Stromal cell of bone marrow (primary cell): ENCODE measurements around the gene TM7SF3.

Experiments
- DNase-seq: peaks from one replicate; pipeline ENCODE4 v3.0.0-alpha.2; 2012; ENCODE audit warnings: low read depth

The TM7SF3 gene

GRCh38 chr12:27015730-27016076 lies 1.5 kb upstream of the TM7SF3 start:
- no peak for DNase-seq

GRCh38 chr12:27014859-27015729 lies 910 bp upstream of the TM7SF3 start:
- DNase-seq: no peak

DNA sequence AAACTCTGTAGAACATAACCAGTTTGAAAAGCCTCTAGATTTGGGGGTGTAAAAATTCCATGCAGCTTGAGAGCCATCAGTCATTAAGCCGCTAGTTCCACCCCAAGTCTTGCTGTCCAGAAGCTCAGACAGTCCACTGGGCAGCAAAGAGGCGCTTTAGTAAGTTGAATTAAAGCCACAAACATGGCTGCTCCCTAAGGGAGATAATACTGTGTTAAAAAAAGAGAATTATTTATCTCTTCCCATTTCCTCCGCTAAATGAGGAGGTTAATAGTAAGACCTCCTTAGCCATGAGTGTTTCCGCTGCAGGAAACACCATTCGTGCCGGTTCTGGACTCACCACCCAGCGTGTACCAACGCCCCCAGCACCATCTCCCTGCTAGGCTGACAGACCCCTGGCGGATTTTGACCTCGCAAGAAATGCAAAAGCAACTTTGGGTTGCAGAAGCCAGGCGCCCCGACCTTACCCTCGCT lies 536 bp downstream of the TM7SF3 start:
- no peak for DNase-seq

GRCh38 chr12:27012982-27013255 lies 1.3 kb downstream of the TM7SF3 start:
- DNase-seq: no peak

DNA sequence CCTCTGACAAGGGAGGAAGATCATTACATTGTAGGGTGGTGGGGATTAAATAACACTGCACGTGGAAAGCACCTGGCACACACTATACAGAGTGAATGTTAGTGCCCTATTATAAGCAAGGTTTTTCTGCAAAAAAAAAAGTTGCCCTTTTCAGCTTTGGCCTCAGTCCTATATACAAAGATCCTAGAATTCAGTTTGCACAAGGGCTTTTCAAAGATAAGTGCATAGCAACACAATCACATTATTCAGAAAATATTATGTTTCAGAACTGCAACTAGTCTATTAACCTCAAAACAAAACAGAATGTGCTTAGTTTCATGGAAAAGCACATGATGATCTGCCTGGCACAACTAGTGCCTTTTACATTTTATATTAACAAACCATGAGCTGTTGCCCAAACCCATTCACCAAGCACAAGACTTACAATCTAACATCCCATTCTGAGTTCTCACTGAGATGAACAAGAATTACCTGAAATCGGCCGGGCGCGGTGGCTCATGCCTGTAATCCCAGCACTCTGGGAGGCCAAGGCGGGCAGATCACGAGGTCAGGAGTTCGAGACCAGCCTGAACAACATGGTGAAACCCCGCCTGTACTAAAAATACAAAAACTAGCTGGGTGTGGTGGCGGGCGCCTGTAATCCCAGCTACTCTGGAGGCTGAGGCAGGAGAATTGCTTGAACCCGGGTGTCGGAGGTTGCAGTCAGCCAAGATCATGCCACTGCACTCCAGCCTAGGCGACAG lies 1.8 kb downstream of the TM7SF3 start:
- no peak for DNase-seq

GRCh38 chr12:27009881-27010301 lies 4.3 kb downstream of the TM7SF3 start:
- no peak for DNase-seq

GRCh38 chr12:27008081-27008480 lies 6.1 kb downstream of the TM7SF3 start:
- DNase-seq: no peak

DNA sequence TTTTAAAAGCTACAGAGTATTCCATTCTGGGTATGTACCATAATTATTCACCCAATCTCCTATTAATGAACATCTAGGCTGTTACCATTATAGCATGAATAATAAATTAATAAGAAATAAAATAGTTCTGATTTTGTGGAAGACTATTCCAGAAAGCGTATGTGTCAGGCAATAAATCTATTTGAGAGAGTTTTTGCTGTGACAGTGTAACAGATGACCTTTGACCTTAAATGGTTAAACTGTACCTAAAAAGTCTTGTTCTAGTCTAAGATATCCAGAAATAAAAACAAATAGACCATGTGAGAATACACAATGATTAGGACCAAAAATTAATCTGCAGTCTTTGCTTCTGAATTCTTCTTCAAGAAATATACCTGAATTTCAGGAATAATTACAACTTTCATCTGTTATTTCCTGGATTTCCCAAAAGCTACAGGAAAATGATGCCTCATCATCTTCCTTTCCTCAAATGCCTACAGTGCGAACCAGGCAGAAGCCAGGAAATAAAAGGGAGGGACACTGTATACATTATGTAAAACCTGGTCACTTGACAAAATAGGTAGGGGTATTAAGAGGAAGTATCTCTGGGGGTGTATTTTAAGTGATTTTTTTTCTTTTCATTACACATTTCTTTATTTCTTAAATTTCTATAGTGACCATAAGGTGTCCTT lies 7.3 kb downstream of the TM7SF3 start:
- no peak for DNase-seq

DNA sequence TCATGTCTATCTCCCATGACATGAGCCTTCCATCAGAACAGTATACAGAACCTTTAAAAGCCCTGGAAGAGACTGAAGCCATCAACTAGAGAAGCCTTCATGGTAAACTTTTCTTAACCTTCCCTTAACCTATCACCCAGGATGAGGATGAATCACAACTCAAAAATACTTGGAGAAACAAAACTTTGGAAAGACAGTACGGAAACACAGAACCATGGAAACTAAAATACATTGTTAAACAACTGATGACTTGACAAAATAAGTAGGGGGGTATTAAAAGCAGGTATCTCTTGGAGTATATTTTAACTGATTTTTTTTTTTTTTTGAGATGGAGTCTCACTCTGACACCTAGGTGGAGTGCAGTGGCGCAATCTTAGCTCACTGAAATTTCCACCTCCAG lies 8.7 kb downstream of the TM7SF3 start:
- DNase-seq: no peak

GRCh38 chr12:27003421-27004381 lies 10.5 kb downstream of the TM7SF3 start:
- no peak for DNase-seq

- no peak for DNase-seq
Observed at GRCh38 chr12:27002141-27002540, 12.0 kb downstream of the TM7SF3 start.

- no peak for DNase-seq
Observed at GRCh38 chr12:27001663-27002062, 12.5 kb downstream of the TM7SF3 start.

- DNase-seq: no peak
Observed at GRCh38 chr12:27000961-27001360, 13.2 kb downstream of the TM7SF3 start.

DNA sequence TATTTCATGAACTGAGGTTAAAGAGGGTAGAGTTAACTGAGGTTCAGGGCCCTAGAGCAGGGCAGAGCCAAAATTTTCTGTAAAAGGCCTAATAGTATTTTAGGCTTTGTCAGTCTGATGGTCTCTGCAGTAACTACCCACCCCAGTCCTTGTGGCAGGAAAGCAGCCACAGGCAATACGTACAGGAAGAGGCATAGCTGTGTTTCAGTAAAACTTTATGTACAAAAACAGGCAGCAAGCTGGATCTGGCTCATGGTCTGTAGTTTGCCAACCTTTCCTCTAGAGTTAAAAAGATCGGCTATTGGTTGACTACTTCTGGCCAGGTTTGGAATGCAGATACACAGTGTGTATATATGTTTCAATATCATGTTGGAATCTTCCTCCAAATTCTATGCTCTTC lies 17.2 kb downstream of the TM7SF3 start:
- DNase-seq: no peak

DNA sequence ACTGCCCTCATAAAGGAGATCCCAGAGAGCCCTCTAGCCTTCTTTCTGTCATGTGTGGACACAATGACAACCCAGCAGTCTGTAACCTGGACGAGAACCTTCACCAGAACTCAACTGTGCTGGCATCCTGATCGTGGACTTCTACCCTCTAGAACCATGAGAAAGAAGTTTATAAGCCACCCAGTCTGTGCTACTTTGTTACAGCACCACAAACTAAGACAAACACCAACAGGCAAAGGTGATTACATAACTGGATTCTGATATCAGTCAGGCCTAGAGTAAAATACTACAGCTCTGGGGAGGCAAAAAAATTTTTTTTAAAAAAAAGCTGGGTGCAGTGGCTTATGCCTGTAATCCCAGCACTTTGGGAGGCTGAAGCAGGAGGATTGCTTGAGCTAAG lies 18.5 kb downstream of the TM7SF3 start:
- DNase-seq: no peak

- DNase-seq: no peak
Observed at GRCh38 chr12:26994109-26994508, 20.1 kb downstream of the TM7SF3 start.

DNA sequence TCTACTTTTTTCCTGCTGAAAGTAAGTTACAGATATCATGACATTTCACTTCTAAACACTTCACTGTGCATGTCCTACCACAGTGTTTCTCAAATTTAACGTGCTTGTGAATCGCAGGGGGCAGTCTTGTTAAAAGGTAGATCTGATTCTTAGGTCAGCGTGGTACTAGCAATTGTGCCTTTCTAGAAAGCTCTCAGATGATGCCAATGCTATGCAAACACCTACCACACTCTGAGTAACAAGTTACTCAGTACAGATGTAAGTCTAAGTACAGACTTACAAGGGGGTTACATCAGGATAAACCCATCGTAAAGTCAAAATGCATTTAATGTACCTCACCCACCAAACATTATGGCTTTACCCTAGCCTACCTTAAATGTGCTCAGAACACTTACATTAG lies 22.4 kb downstream of the TM7SF3 start:
- DNase-seq: no peak

DNA sequence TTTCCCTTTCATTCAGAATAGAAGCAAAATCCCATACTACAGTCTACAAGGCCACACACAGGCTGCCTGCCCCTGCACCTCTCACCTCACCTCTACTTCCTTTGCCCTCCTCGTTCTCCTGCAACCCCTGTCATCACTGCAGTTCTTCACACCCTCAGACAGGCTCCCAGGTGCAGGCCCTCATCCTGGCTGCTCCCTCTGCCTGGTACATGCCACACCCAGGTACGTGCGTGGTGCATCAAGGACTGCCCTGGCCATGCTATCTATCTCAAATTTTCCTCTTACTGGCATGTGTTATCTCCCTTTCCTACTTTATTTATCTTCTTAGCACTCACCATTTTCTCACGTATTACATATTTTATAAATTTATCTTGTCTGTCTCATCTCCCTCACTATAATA lies 24.3 kb downstream of the TM7SF3 start:
- no peak for DNase-seq

GRCh38 chr12:26988703-26989102 lies 25.5 kb downstream of the TM7SF3 start:
- DNase-seq: no peak

DNA sequence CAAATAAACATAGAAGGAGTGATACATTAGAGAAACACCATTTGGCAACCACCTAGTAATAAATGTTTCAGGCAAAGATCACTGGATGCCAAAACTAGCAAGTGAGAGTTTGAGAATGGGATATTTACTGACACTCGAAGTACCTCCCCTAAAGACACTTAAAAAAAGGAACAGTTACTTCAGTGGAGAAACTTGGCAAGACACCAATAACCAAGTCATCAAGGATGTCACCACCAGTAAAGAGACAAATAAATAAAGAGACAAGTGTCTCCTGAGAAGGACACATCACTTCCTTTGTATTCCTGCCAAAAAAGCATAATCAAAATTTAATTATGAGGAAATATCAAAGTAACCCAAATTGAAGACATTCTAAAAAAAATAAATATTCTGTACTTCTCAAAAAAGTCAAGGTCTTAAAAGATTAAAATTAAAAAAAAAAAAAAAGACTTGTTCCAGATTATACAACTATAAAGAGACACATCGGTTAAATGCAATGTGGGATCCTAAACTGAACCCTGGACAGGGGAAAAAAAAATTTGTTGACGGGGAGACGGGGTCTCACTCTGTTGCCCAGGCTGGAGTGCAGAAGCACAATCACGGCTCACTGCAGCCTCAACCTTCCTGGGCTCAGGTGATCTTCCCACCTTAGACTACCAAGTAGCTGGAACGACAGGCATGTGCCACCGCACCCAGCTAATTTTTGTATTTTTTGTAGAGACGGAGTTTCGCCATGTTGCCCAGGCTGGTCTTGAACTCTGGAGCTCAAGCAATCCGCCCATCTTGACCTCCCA lies 26.4 kb downstream of the TM7SF3 start:
- DNase-seq: no peak

DNA sequence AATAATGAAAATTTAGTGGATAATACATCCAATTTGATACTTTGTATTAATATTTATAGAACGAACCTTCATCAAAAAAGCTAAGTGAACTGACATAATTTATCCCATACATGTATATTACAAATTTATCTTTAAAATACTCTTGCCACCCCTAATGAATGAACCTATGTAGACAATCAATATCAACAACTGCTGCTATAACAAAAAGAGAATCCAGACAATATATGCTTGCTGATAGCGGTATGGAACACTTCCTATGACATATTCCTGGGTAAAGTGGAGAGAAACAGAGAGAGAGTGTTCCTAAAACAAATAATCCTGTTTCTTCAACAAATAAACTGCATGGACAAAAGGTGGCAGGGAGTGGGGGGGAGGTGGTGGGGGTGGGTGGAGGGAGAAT lies 31.3 kb downstream of the TM7SF3 start:
- DNase-seq: no peak
